ENCODE results near the gene ENTREP1.

DNA sequence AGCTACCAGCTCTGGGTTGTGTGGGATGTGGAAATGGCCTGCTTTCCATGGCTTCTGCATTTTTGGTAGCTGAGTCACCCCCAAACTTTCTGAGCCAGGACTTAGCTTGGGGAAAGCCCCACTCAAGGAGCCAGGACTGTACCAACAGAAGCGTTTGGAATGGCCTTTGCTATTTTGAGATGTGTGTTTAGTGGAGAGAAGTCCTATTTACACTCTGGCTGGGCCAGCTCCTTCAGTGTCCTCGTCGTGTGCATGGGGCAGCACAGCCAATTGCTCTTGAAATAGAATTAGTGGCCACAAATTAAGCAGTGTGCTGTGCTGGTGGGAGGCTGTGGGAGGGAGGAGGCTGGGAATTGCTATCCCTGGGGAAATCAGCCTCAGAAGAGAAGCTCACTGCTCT is 51.6 kb downstream of the ENTREP1 start:
- TF ChIP-seq, protein P1, sequence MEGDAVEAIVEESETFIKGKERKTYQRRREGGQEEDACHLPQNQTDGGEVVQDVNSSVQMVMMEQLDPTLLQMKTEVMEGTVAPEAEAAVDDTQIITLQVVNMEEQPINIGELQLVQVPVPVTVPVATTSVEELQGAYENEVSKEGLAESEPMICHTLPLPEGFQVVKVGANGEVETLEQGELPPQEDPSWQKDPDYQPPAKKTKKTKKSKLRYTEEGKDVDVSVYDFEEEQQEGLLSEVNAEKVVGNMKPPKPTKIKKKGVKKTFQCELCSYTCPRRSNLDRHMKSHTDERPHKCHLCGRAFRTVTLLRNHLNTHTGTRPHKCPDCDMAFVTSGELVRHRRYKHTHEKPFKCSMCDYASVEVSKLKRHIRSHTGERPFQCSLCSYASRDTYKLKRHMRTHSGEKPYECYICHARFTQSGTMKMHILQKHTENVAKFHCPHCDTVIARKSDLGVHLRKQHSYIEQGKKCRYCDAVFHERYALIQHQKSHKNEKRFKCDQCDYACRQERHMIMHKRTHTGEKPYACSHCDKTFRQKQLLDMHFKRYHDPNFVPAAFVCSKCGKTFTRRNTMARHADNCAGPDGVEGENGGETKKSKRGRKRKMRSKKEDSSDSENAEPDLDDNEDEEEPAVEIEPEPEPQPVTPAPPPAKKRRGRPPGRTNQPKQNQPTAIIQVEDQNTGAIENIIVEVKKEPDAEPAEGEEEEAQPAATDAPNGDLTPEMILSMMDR (IDR thresholded peaks at IDR 0.05) = no peak
- no peak for TF ChIP-seq POLR2A (IDR thresholded peaks at IDR 0.05)
